GM23248 (cell line): ENCODE measurements around the gene PDIK1L. TPM values are rescaled to one million over a fixed set of nuclear protein-coding genes. Genes with fewer than 3 reads are reported as not detected.
A peak's percentile ranks its signal among the peaks of the same experiment; 100 is the strongest.

ENCODE experiments used
- DNase-seq: peaks from one replicate; pipeline ENCODE4 v3.0.0-alpha.2; 2015
- H2AFZ ChIP-seq: fragments of 200-600 bp; sonication (generic); 2 replicates; pipeline ENCODE4 v1.6.1; 2016; ENCODE audit warnings: antibody characterized with exemption
- H3F3A ChIP-seq: fragments of 200-600 bp; sonication (generic); 2 replicates; pipeline ENCODE4 v1.6.1; 2016; ENCODE audit warnings: mild to moderate bottlenecking, antibody characterized with exemption, mixed run types; ENCODE audit not compliant: insufficient read depth
- H3K27ac ChIP-seq: fragments of 200-600 bp; sonication (generic); 2 replicates; pipeline ENCODE4 v1.5.1; 2016; ENCODE audit warnings: mild to moderate bottlenecking
- H3K27me3 ChIP-seq: fragments of 200-600 bp; sonication (generic); replicated peaks from 2 replicates; pipeline ENCODE4 v1.6.1; 2016; ENCODE audit warnings: mild to moderate bottlenecking; ENCODE audit not compliant: insufficient read depth
- H3K36me3 ChIP-seq: fragments of 200-600 bp; sonication (generic); 2 replicates; pipeline ENCODE4 v1.6.1; 2016; ENCODE audit warnings: low read depth, mild to moderate bottlenecking
- H3K4me1 ChIP-seq: fragments of 200-600 bp; sonication (generic); 2 replicates; pipeline ENCODE4 v1.6.1; 2016; ENCODE audit warnings: mild to moderate bottlenecking; ENCODE audit not compliant: insufficient read depth
- H3K4me2 ChIP-seq: fragments of 200-600 bp; sonication (generic); one replicate; pipeline ENCODE4 v1.6.1; 2016; ENCODE audit warnings: mild to moderate bottlenecking; ENCODE audit not compliant: unreplicated experiment
- H3K4me3 ChIP-seq: fragments of 200-600 bp; sonication (generic); 2 replicates; pipeline ENCODE4 v1.5.1; 2016; ENCODE audit warnings: mild to moderate bottlenecking
- H3K79me2 ChIP-seq: fragments of 200-600 bp; sonication (generic); 2 replicates; pipeline ENCODE4 v1.6.1; 2016; ENCODE audit warnings: mild to moderate bottlenecking; ENCODE audit not compliant: insufficient read depth
- H3K9ac ChIP-seq: fragments of 200-600 bp; sonication (generic); 2 replicates; pipeline ENCODE4 v1.6.1; 2016; ENCODE audit warnings: mild to moderate bottlenecking
- H3K9me2 ChIP-seq: fragments of 200-600 bp; sonication (generic); 2 replicates; pipeline ENCODE4 v1.6.1; 2016; ENCODE audit warnings: mixed run types, mild to moderate bottlenecking, moderate library complexity; ENCODE audit not compliant: insufficient read depth
- H3K9me3 ChIP-seq: fragments of 200-600 bp; sonication (generic); one replicate; pipeline ENCODE4 v1.6.1; 2017; ENCODE audit warnings: low read depth
- H4K20me1 ChIP-seq: fragments of 200-600 bp; sonication (generic); 2 replicates; pipeline ENCODE4 v1.6.0; 2016; ENCODE audit not compliant: insufficient read depth
- EZH2 ChIP-seq: fragments of 200-600 bp; sonication (generic); IDR thresholded peaks from 2 replicates; pipeline ENCODE4 v1.6.1; 2018; ENCODE audit warnings: antibody characterized with exemption, mild to moderate bottlenecking; ENCODE audit not compliant: insufficient read depth, poor library complexity, severe bottlenecking
- EZH2phosphoT487 ChIP-seq: fragments of 200-600 bp; sonication (generic); IDR thresholded peaks from 2 replicates; pipeline ENCODE4 v1.6.1; 2018; ENCODE audit warnings: antibody characterized with exemption, moderate library complexity, mild to moderate bottlenecking, low read depth; ENCODE audit not compliant: insufficient read depth
- WGBS, 2 experiments: methylation state at CpG; one replicate each; pipeline ENCODE4 v1.1.6; 2015 to 2017; ENCODE audit warnings: low lambda C conversion rate in 2 of 2, low coverage in 1 of 2; ENCODE audit errors: missing lambda C conversion rate in 2 of 2; 5-methylcytosine and 5-hydroxymethylcytosine counted together
- in situ Hi-C: fragments of 300-500 bp; cut with MboI; formaldehyde crosslinking; loops from 2 replicates; pipeline ENCODE4 v1.15.0; 2020
- polyA plus RNA-seq: library from polyadenylated mRNA; unstranded; fragments of >200 nt; fragmentation: Nextera tagmentation; extraction: Ambion mirVana; gene quantifications from 2 replicates; pipeline ENCODE4 v1.2.1, GENCODE V29; 2016
- total RNA-seq: library from RNA; depleted of rRNA; stranded (reverse); fragments of >200 nt; shearing (Covaris generic); gene quantifications from 2 replicates; pipeline ENCODE4 v1.2.3, GENCODE V29; 2014; rRNA removed

The PDIK1L gene
- total and polyA plus RNA-seq, 2 experiments from 2014 or later, result 3.5 to 6.6 TPM

DNA sequence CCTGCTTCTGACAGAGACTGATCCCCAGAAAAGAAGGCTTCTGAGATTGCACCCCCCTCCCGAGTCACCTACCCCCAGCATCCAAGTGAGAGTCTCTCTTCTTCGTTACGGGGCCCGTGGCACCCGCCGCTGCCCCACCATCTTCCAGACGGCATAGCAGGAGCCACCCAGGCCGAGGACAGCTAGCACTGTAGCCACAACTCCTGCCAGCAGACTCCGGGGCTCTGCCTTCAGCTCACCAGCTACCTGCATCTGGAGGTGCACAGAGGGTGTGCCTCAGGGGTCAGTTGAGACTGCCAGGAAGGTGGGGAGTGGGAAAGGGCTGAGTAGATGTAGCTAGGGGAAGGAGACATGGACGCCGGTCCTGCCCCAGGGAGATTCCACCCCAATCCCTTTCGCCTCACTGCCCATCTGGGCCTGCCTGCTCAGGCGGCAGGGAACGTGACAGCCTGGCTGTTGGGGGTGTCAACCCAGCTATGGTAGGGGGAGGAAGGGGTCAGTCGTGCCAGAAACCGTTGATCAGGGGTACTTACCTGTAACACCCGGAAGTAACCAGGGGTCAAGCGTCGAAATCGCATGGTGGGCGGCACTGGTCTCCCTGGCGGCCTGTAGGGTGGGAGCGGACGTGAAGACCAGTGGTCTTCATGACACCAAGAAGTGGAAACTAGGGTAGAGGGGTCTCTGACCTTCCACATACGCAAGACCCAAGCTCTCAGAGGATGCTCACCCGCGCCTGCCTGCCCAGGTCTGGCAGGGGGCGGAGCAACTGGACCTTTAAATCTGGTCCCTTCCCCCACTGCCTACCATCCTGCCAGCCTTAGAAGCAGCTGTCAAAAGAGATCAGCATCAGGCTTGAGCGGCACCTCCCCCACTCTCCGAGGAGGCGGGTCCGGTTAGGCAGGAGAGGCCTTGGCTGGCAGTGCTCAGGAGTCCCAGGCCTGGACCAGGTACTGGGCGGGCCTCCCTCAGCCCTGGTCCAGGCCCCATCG is 59.8 kb downstream of the PDIK1L start, which contains the start of gene ZNF593OS:
ZNF593OS (minus strand) TSS at position 749 of the 989 bp plus-strand sequence; CDS start at position 578, 171 bp downstream.
- H3K9ac ChIP-seq, result no peak within 1 kb of the TSS
- WGBS, 2 experiments, result 95 to 96% methylated on average over 34 of the region's 34 CpGs
- DNase-seq, result no peak

More for the DNA sequence above, 59.8 kb downstream of the PDIK1L start, which contains the start of gene ZNF593OS:
- peaks cover 14% of the 10 kb centered on the region; the same call in 1 of the 2 replicates for H3K79me2 ChIP-seq
- no peak within 1 kb of the TSS for H2AFZ ChIP-seq
- H3F3A ChIP-seq, result no peaks in the 10 kb centered on the region
- TF ChIP-seq EZH2 (no peak), EZH2phosphoT487 (no peak)
- no peaks in the 10 kb centered on the region for H4K20me1 ChIP-seq
- peak within 1 kb of the TSS; percentile 96 for H3K4me3 ChIP-seq
- in situ Hi-C loops, result no loop called here
- H3K9me3 ChIP-seq, result no peaks in the 10 kb centered on the region
- no peaks in the 10 kb centered on the region for H3K4me1 ChIP-seq
- no peaks in the 10 kb centered on the region for H3K27me3 ChIP-seq
- H3K9me2 ChIP-seq, result no peaks in the 10 kb centered on the region
- H3K4me2 ChIP-seq, result peak within 1 kb of the TSS; percentile 98
- no peak within 1 kb of the TSS for H3K27ac ChIP-seq
- no peaks in the 10 kb centered on the region for H3K36me3 ChIP-seq

Other genes starting within 250 kb of the PDIK1L start
- gene PAQR7, start 236.1 kb upstream of the PDIK1L start, total RNA-seq, result 18.6 and 20.6 TPM in 2 replicates
- 12.7 and 12.9 TPM in 2 replicates for gene PAQR7, start 236.1 kb upstream of the PDIK1L start, polyA plus RNA-seq
- 44.8 and 45.2 TPM in 2 replicates for gene STMN1, start 205.4 kb upstream of the PDIK1L start, total RNA-seq
- 299 and 301 TPM in 2 replicates for gene STMN1, start 205.4 kb upstream of the PDIK1L start, polyA plus RNA-seq
- 10.7 and 11.9 TPM in 2 replicates for gene PAFAH2, start 113.8 kb upstream of the PDIK1L start, total RNA-seq
- gene PAFAH2, start 113.8 kb upstream of the PDIK1L start, polyA plus RNA-seq, result 9.5 and 10.0 TPM in 2 replicates
- gene EXTL1, start 90.0 kb upstream of the PDIK1L start, total RNA-seq, result 3.4 and 5.5 TPM in 2 replicates
- 5.9 and 6.4 TPM in 2 replicates for gene EXTL1, start 90.0 kb upstream of the PDIK1L start, polyA plus RNA-seq
- gene SLC30A2, start 65.7 kb upstream of the PDIK1L start, total RNA-seq, result not detected in 2 replicates
- 0.14 TPM in 1 of 2 replicates, not detected in the other for gene SLC30A2, start 65.7 kb upstream of the PDIK1L start, polyA plus RNA-seq
- gene TRIM63, start 44.2 kb upstream of the PDIK1L start, total RNA-seq, result not detected in 2 replicates
- gene TRIM63, start 44.2 kb upstream of the PDIK1L start, polyA plus RNA-seq, result not detected in 2 replicates
- gene FAM110D, start 47.3 kb downstream of the PDIK1L start, total RNA-seq, result 0.63 TPM in 1 of 2 replicates, not detected in the other
- gene FAM110D, start 47.3 kb downstream of the PDIK1L start, polyA plus RNA-seq, result not detected in 2 replicates
- gene C1orf232, start 57.1 kb downstream of the PDIK1L start, total RNA-seq, result not detected in 2 replicates
- not detected in 2 replicates for gene C1orf232, start 57.1 kb downstream of the PDIK1L start, polyA plus RNA-seq
- gene ZNF593, start 58.1 kb downstream of the PDIK1L start, total RNA-seq, result 8.2 and 25.0 TPM in 2 replicates
- 61.2 and 65.8 TPM in 2 replicates for gene ZNF593, start 58.1 kb downstream of the PDIK1L start, polyA plus RNA-seq
- gene ZNF593OS, start 60.0 kb downstream of the PDIK1L start, total RNA-seq, result not detected in 2 replicates
- gene ZNF593OS, start 60.0 kb downstream of the PDIK1L start, polyA plus RNA-seq, result 0.81 and 0.85 TPM in 2 replicates
- 0.51 TPM in 1 of 2 replicates, not detected in the other for gene CNKSR1, start 65.7 kb downstream of the PDIK1L start, total RNA-seq
- 0.10 TPM in 1 of 2 replicates, not detected in the other for gene CNKSR1, start 65.7 kb downstream of the PDIK1L start, polyA plus RNA-seq
- not detected in 2 replicates for gene CATSPER4, start 78.8 kb downstream of the PDIK1L start, total RNA-seq
- gene CATSPER4, start 78.8 kb downstream of the PDIK1L start, polyA plus RNA-seq, result not detected in 2 replicates
- 6.2 TPM in 2 replicates for gene CEP85, start 122.4 kb downstream of the PDIK1L start, total RNA-seq
- gene CEP85, start 122.4 kb downstream of the PDIK1L start, polyA plus RNA-seq, result 4.6 and 5.0 TPM in 2 replicates
- gene SH3BGRL3, start 168.3 kb downstream of the PDIK1L start, total RNA-seq, result 212 and 240 TPM in 2 replicates
- gene SH3BGRL3, start 168.3 kb downstream of the PDIK1L start, polyA plus RNA-seq, result 2,795 and 2,825 TPM in 2 replicates
- 4.8 and 5.8 TPM in 2 replicates for gene UBXN11, start 194.8 kb downstream of the PDIK1L start, total RNA-seq
- gene UBXN11, start 194.8 kb downstream of the PDIK1L start, polyA plus RNA-seq, result 11.1 and 12.7 TPM in 2 replicates
- gene CD52, start 206.1 kb downstream of the PDIK1L start, total RNA-seq, result not detected in 2 replicates
- not detected in 2 replicates for gene CD52, start 206.1 kb downstream of the PDIK1L start, polyA plus RNA-seq
- not detected in 2 replicates for gene CRYBG2, start 242.3 kb downstream of the PDIK1L start, total RNA-seq
- not detected in 2 replicates for gene CRYBG2, start 242.3 kb downstream of the PDIK1L start, polyA plus RNA-seq